IPS-11a (cell line): ENCODE data around the gene CLTC.

Experiments used
- H3K4me3 ChIP-seq: one replicate; pipeline ENCODE4 v1.5.1; 2013; ENCODE audit warnings: low read depth, low read length, control low read depth

The CLTC gene

GRCh38 chr17:59678918-59679317, 59.2 kb downstream of the CLTC start:
- no peak overlapping the region for H3K4me3 ChIP-seq

- H3K4me3 ChIP-seq: no peak overlapping the region
Measured at GRCh38 chr17:59680314-59680713, 60.6 kb downstream of the CLTC start.

GRCh38 chr17:59683283-59683682, 63.6 kb downstream of the CLTC start:
- no peak overlapping the region for H3K4me3 ChIP-seq

- H3K4me3 ChIP-seq: no peak overlapping the region
Measured at GRCh38 chr17:59684967-59685366, 65.3 kb downstream of the CLTC start.

GRCh38 chr17:59688008-59688407, 68.3 kb downstream of the CLTC start:
- no peak overlapping the region for H3K4me3 ChIP-seq

- H3K4me3 ChIP-seq: no peak overlapping the region
Measured at GRCh38 chr17:59688496-59688895, 68.8 kb downstream of the CLTC start.

- H3K4me3 ChIP-seq: no peak overlapping the region
Measured at GRCh38 chr17:59693582-59693981, 73.9 kb downstream of the CLTC start.

- no peak overlapping the region for H3K4me3 ChIP-seq
Measured at GRCh38 chr17:59694344-59694743, 74.6 kb downstream of the CLTC start.

GRCh38 chr17:59695945-59696681, 76.4 kb downstream of the CLTC start:
- no peak overlapping the region for H3K4me3 ChIP-seq

- H3K4me3 ChIP-seq: no peak overlapping the region
Measured at GRCh38 chr17:59696682-59697277, 77.1 kb downstream of the CLTC start.

- H3K4me3 ChIP-seq: no peak overlapping the region
Measured at GRCh38 chr17:59698143-59698542, 78.4 kb downstream of the CLTC start.

- no peak overlapping the region for H3K4me3 ChIP-seq
Measured at GRCh38 chr17:59699218-59699617, 79.5 kb downstream of the CLTC start.

- H3K4me3 ChIP-seq: no peak overlapping the region
Measured at GRCh38 chr17:59699786-59700185, 80.1 kb downstream of the CLTC start.

GRCh38 chr17:59702304-59702703, 82.6 kb downstream of the CLTC start:
- no peak overlapping the region for H3K4me3 ChIP-seq

GRCh38 chr17:59707149-59707970, 87.7 kb downstream of the CLTC start, which contains the start of the genes PTRH2 and VMP1:
TSS of gene PTRH2 (minus strand) at chr17:59707430. CDS start at chr17:59697978, 9,452 bp downstream.
TSS of gene VMP1 (plus strand) at chr17:59707654. CDS start at chr17:59731447, 23,793 bp downstream.
- H3K4me3 ChIP-seq: peak within 1 kb of the TSS; percentile 83

- peak overlapping the region; percentile 83 for H3K4me3 ChIP-seq
Measured at GRCh38 chr17:59707971-59708430, 88.3 kb downstream of the CLTC start.

- H3K4me3 ChIP-seq: no peak overlapping the region
Measured at GRCh38 chr17:59711936-59712335, 92.2 kb downstream of the CLTC start.

- H3K4me3 ChIP-seq: no peak overlapping the region
Measured at GRCh38 chr17:59712862-59713261, 93.2 kb downstream of the CLTC start.

GRCh38 chr17:59714255-59714654, 94.6 kb downstream of the CLTC start:
- no peak overlapping the region for H3K4me3 ChIP-seq

- H3K4me3 ChIP-seq: no peak overlapping the region
Measured at GRCh38 chr17:59716427-59716826, 96.7 kb downstream of the CLTC start.

GRCh38 chr17:59719526-59719925, 99.8 kb downstream of the CLTC start:
- H3K4me3 ChIP-seq: no peak overlapping the region
